ENCODE data around the gene VPS52.
"Not testable (repeated sequence)": the region's sequence is repeated elsewhere in the genome, so short reads cannot be mapped to it uniquely, and the experiment has no call there.

VPS52 gene

GRCh38 chr6:33304216-33304615, 32.5 kb upstream of the VPS52 start:
- no peak for DNase-seq (ENCODE audit: extremely low read depth in 1 of 2, low read depth in 1 of 2)

GRCh38 chr6:33301877-33302276, 30.2 kb upstream of the VPS52 start:
- no peak for DNase-seq (ENCODE audit: extremely low read depth in 1 of 2, low read depth in 1 of 2)

- peak; percentile 84 to 89 for DNase-seq (ENCODE audit: extremely low read depth in 1 of 2, low read depth in 1 of 2)
These were observed 27.7 kb upstream of the VPS52 start for GRCh38 chr6:33299237-33299944.

GRCh38 chr6:33298773-33299236, 27.1 kb upstream of the VPS52 start, which contains the start of gene RGL2:
Gene RGL2, minus strand, starts transcription at chr6:33298942. Its CDS starts 332 bp downstream, at chr6:33298610.
- no peak for DNase-seq (ENCODE audit: extremely low read depth in 1 of 2, low read depth in 1 of 2)

- DNase-seq (ENCODE audit: extremely low read depth in 1 of 2, low read depth in 1 of 2) = no peak
These were observed 26.5 kb upstream of the VPS52 start for GRCh38 chr6:33297956-33298772.

- DNase-seq (ENCODE audit: extremely low read depth in 1 of 2, low read depth in 1 of 2) = no peak
These were observed 25.8 kb upstream of the VPS52 start for GRCh38 chr6:33297406-33297955.

- DNase-seq (ENCODE audit: extremely low read depth in 1 of 2, low read depth in 1 of 2) = no peak
These were observed 25.2 kb upstream of the VPS52 start for GRCh38 chr6:33296797-33297405.

- DNase-seq (ENCODE audit: extremely low read depth in 1 of 2, low read depth in 1 of 2) = no peak
These were observed 24.1 kb upstream of the VPS52 start for GRCh38 chr6:33295621-33296369.

GRCh38 chr6:33294086-33294823, 22.6 kb upstream of the VPS52 start:
- DNase-seq (ENCODE audit: extremely low read depth in 1 of 2, low read depth in 1 of 2) = no peak

- no peak for DNase-seq (ENCODE audit: extremely low read depth in 1 of 2, low read depth in 1 of 2)
These were observed 21.5 kb upstream of the VPS52 start for GRCh38 chr6:33292996-33293682.

- DNase-seq (ENCODE audit: extremely low read depth in 1 of 2, low read depth in 1 of 2) = no peak
These were observed 18.8 kb upstream of the VPS52 start for GRCh38 chr6:33290459-33290858.

GRCh38 chr6:33289784-33290315, 18.2 kb upstream of the VPS52 start:
- no peak for DNase-seq (ENCODE audit: extremely low read depth in 1 of 2, low read depth in 1 of 2)

- DNase-seq (ENCODE audit: extremely low read depth in 1 of 2, low read depth in 1 of 2) = peak; percentile 56 to 82
These were observed 17.5 kb upstream of the VPS52 start, which contains the start of the genes PFDN6 and WDR46 for GRCh38 chr6:33288921-33289783. Gene PFDN6, plus strand, starts transcription at chr6:33289601. Its CDS starts 256 bp downstream, at chr6:33289857. Gene WDR46, minus strand, starts transcription at chr6:33289239. Its CDS starts 69 bp downstream, at chr6:33289170.

GRCh38 chr6:33288141-33288920, 16.7 kb upstream of the VPS52 start:
- no peak for DNase-seq (ENCODE audit: extremely low read depth in 1 of 2, low read depth in 1 of 2)

- DNase-seq (ENCODE audit: extremely low read depth in 1 of 2, low read depth in 1 of 2) = no peak
These were observed 15.6 kb upstream of the VPS52 start for GRCh38 chr6:33286946-33287914.

- not testable (repeated sequence) for DNase-seq (ENCODE audit: extremely low read depth in 1 of 2, low read depth in 1 of 2)
These were observed 13.5 kb upstream of the VPS52 start for GRCh38 chr6:33285214-33285613.

All from stimulated activated CD8-positive, alpha-beta memory T cell treated with anti-CD3 and anti-CD28 coated beads, Interleukin-7, amount 100 ng/mL, for 48 hours (primary cell).